ENCODE data around the gene TMEM200B. TPM values are rescaled to one million over a fixed set of nuclear protein-coding genes. Genes with fewer than 3 reads are reported as not detected.

The TMEM200B gene
- total RNA-seq, 3 donors from 2014 or later = 4.5 to 21.0 (median 12.1) TPM

- Histone ChIP-seq H3K4me1 (peaks cover 0 to 6% of the 10 kb centered on the region in 2 donors), H3K9me3 (no peaks in the 10 kb centered on the region), H3K4me3 (peak overlapping the region; percentile 61 to 79 (median 68)), H3K36me3 (no peaks in the 10 kb centered on the region), H3K27me3 (peaks cover 0 to 13% of the 10 kb centered on the region in 2 donors), H3K27ac (peak overlapping the region; percentile 93 to 94)
- intact Hi-C loops (cut with DNase I; ENCODE audit: low total_unique reads) = no loop called here
- TF ChIP-seq POLR2AphosphoS5 (IDR thresholded peaks at IDR 0.05) (no peak), CTCF (IDR thresholded peaks at IDR 0.05) (no peak), POLR2A (IDR thresholded peaks at IDR 0.05) (no peak)
- no peak for DNase-seq (ENCODE audit: low spot score in 2 of 2)
Observed at GRCh38 chr1:29121936-29122681, 1.6 kb downstream of the TMEM200B start.

GRCh38 chr1:29121516-29121935 is 2.2 kb downstream of the TMEM200B start:
- Histone ChIP-seq H3K27me3 (peaks cover 0 to 13% of the 10 kb centered on the region in 2 donors), H3K36me3 (no peaks in the 10 kb centered on the region), H3K4me1 (peaks cover 0 to 6% of the 10 kb centered on the region in 2 donors), H3K27ac (peak overlapping the region; percentile 93 to 94), H3K4me3 (peak overlapping the region; percentile 61 to 79 (median 68)), H3K9me3 (no peaks in the 10 kb centered on the region)
- DNase-seq (ENCODE audit: low spot score in 2 of 2) = no peak
- TF ChIP-seq POLR2A (IDR thresholded peaks at IDR 0.05) = no peak
- TF ChIP-seq CTCF (IDR thresholded peaks at IDR 0.05) = peak in 1 of 3 donors; percentile 16
- no peak for TF ChIP-seq POLR2AphosphoS5 (IDR thresholded peaks at IDR 0.05)
- intact Hi-C loops (cut with DNase I; ENCODE audit: low total_unique reads) = no loop called here

- peaks cover 0 to 13% of the 10 kb centered on the region in 2 donors for H3K27me3 ChIP-seq
- H3K4me1 ChIP-seq = peaks cover 0 to 6% of the 10 kb centered on the region in 2 donors
- no peaks in the 10 kb centered on the region for H3K36me3 ChIP-seq
- peak overlapping the region; percentile 61 to 79 (median 68) for H3K4me3 ChIP-seq
- H3K9me3 ChIP-seq = no peaks in the 10 kb centered on the region
- H3K27ac ChIP-seq = peak overlapping the region in 1 of 2 donors; percentile 94
- intact Hi-C loops (cut with DNase I; ENCODE audit: low total_unique reads) = no loop called here
- DNase-seq (ENCODE audit: low spot score in 2 of 2) = no peak
- no peak for TF ChIP-seq POLR2A (IDR thresholded peaks at IDR 0.05)
- TF ChIP-seq CTCF (IDR thresholded peaks at IDR 0.05) = peak in 1 of 3 donors; percentile 37
- no peak for TF ChIP-seq POLR2AphosphoS5 (IDR thresholded peaks at IDR 0.05)
Observed at GRCh38 chr1:29120947-29121485, 2.7 kb downstream of the TMEM200B start.

- H3K4me1 ChIP-seq = peaks cover 0 to 6% of the 10 kb centered on the region in 2 donors
- DNase-seq (ENCODE audit: low spot score in 2 of 2) = no peak
- peak overlapping the region in 1 of 2 donors; percentile 38 for H3K27ac ChIP-seq
- intact Hi-C loops (cut with DNase I; ENCODE audit: low total_unique reads) = no loop called here
- no peak overlapping the region for H3K4me3 ChIP-seq
- TF ChIP-seq POLR2AphosphoS5 (IDR thresholded peaks at IDR 0.05) (no peak), POLR2A (IDR thresholded peaks at IDR 0.05) (no peak), CTCF (IDR thresholded peaks at IDR 0.05) (no peak)
- H3K9me3 ChIP-seq = no peaks in the 10 kb centered on the region
- peaks cover 0 to 13% of the 10 kb centered on the region in 2 donors for H3K27me3 ChIP-seq
- H3K36me3 ChIP-seq = no peaks in the 10 kb centered on the region
Observed at GRCh38 chr1:29120367-29120766, 3.3 kb downstream of the TMEM200B start.
